HG03565 (cell line): ENCODE measurements around the gene C2orf68.
"Not testable (repeated sequence)": the region's sequence is repeated elsewhere in the genome, so short reads cannot be mapped to it uniquely, and the experiment has no call there.

Source experiments
- ATAC-seq: cut with Tn5 transposase; IDR thresholded peaks from one replicate; pipeline ENCODE4 v1.9.1; 2021; ENCODE audit warnings: mild to moderate bottlenecking, moderate library complexity; ENCODE audit not compliant: unreplicated experiment

Gene C2orf68

DNA sequence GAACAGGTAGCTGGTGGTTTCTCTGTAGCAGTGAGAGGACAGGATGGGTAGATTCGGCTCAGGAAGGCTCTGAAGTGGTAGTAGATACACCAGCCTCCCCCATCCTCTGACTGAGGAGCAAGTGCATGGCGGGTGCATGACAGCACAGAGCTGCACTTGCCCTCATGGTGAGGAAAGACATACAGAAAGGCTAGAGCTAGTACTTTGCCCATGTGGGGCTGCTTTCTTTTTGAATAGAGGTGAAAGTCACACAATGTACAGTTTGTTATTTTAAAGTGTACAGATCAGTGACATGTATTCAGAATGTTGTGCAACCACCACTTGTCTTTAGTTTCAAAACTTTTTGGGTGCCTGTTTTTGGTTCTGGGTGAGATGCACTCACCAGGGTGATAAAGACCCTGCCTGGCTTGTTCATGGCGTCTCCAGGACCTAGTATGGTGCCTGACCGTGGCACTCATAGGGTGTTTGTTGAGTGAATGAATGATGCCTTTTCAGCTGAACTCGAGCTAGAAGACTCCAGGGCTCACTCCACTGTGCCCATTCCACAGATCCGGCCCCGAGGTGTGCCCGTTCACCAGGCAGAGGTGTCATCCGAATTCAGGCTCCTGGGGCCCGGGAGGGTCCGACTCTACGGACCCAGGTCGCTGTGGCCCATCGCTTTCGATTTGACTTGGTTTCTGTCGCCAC, 28.1 kb downstream of the C2orf68 start:
- no peak for ATAC-seq

- ATAC-seq = no peak
These were observed 29.4 kb downstream of the C2orf68 start for GRCh38 chr2:85582492-85582891.

DNA sequence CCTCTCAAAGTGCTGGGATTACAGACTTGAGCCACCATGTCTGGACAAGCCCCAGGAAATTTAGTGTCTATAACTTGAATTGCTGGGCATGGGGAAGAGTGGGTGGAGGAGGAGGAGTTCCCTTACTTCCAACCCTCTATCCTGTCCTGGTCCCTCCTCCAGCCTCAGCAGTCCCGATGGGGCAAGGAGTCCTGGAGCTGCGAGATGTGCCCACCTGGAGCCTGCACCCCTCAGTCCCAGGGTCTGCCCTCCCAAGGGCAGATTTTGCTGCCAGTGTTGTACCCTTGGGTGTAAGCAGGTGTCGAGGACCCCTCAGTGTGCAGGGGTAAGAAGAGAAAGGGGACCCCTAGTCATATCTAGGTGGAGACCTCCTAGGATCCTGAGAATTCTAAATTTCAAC, 31.7 kb downstream of the C2orf68 start:
- no peak for ATAC-seq

GRCh38 chr2:85579266-85579935, 32.5 kb downstream of the C2orf68 start:
- no peak for ATAC-seq

- ATAC-seq = no peak
These were observed 33.4 kb downstream of the C2orf68 start for GRCh38 chr2:85578243-85579180.

DNA sequence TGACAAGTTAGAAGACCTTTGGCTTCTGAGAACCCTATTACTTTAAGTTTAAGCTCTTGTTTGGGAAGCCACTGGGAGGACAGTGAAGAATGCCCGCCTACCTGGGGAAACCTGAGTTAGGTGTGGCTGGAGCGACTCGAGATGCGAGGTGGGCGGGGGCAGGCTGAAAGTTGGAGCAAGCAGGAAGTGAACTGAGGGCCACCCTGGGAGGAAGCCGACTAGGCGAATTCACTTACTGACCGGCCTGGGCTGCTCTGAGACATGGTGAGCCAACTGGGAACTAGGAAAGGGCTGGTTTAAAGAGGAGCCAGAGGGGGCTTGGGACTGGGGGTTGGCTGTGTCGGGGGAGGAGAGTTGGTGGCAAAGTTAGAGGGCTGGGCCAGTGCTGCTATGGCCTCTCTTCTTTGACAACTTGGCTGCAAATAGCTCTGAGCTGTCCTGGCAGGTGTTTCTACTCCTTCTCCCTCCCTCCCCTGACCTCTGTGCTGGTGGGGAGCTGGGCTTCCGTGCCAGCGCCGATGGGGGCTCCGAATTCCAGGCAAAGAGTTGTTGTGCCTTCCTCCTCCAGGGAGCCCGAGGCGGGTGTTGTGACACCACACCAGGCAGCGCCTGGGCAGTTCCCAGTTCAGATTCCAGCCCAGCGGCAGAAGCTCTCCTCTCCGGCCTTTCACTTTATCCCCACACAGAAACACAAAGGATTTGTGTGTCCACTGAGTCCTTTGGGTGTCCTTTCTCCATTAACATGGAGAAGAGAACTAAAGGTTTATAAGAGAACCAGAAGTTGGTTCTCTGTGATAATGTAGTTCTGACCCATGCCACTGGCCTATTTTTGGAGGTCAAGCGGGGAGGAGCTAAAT, 34.3 kb downstream of the C2orf68 start, which contains the start of gene VAMP8:
Gene VAMP8 (plus strand): TSS at position 201 of the 857 bp plus-strand sequence. CDS start 61 bp downstream, at position 262.
- ATAC-seq = no peak

GRCh38 chr2:85577063-85577385, 34.8 kb downstream of the C2orf68 start:
- ATAC-seq = no peak

- ATAC-seq = no peak
These were observed 36.1 kb downstream of the C2orf68 start for GRCh38 chr2:85575739-85576138.

DNA sequence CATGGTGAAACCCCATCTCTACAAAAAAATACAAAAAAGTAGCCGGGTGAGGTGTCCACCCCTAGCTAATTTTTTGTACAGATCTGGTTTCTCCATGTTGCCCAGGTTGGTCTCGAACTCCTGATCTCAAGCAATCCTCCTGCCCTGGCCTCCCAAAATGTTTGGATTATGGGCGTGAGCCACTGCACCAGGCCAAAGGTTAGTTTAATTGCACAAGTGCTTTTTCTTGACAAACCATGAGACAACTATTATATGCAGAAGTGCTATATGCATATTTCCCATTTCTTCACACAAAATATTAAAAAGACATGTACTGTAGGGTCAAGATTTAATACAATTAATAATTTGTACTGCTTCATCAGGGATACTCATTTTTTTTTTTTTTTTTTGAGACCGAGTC, 45.6 kb downstream of the C2orf68 start:
- ATAC-seq = no peak

DNA sequence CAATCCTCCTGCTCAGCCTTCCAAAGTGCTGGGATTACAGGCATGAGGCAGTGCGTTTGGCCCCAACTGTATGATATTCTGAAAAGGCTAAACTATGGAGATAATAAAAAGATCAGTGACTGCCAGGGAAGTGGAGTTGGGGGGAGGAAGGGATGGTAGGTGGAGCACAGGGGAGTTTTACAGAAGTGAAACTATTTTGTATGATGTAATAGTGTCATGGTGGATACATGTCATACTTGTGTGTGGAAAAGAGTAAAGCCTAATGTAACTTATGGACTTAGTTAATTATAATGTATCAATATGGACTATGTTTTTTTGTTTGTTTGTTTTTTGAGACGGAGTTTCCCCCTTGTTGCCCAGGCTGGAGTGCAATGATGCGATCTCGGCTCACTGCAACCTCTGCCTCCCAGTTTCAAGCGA, 47.7 kb downstream of the C2orf68 start:
- ATAC-seq = no peak

- peak; percentile 89 for ATAC-seq
These were observed 50.3 kb downstream of the C2orf68 start, which contains the start of gene GGCX for GRCh38 chr2:85561280-85562212. TSS of gene GGCX (minus strand) at chr2:85561493. CDS start at chr2:85561428, 65 bp downstream.

DNA sequence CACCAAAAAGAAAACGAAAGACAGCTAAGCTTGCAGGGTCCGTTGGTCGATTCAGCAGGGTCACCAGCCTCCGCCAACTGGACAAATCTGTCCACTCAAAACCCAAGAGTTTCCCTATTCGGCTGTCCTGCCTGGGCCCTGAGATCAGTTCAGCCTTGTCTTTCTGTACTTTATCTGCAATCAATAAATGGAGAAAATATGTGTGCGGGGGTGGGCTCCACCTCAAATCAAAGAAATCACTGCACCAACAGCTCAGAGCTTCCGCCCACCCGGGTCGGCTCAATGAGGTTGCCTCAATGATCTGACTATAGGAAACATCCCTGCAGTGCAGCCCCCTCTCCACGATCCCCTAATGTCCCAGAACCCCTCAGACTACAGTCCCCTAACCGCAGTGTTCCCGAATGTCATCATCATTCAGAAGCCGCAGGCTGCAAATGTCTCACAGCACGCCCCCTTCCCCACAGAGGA, 51.0 kb downstream of the C2orf68 start:
- ATAC-seq = no peak

DNA sequence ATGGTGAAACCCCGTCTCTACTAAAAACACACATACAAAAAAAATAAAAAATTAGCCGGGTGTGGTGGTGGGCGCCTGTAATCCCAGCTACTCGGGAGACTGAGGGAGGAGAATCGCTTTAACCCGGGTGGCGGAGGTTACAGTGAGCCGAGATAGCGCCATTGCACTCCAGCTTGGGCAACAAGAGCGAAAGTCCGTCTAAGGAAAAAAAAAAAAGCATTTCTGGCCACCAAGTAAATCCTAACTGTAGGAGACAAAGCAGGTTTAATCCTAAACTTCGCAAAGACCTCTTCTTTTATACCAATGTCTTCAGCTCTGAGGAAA, 51.5 kb downstream of the C2orf68 start:
- ATAC-seq = not testable (repeated sequence)

DNA sequence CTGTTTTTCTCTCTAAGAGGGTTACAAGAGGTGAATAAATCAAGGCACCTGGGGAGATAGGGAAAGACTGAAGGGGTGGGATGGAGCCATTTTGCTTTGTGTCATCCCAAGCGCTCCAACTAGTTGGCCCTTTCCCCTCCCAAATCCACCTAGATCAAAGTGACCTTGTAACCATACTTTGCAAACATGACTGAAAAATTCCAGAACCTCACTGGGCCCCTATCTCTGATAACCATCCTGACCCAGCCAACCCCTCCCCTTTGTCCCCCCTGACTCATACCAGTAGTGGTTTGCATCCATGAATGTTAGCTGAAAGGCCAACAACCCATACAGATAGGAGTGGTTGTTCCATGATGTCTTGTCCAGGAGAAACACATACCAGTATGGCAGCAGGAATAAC, 53.7 kb downstream of the C2orf68 start:
- no peak for ATAC-seq

DNA sequence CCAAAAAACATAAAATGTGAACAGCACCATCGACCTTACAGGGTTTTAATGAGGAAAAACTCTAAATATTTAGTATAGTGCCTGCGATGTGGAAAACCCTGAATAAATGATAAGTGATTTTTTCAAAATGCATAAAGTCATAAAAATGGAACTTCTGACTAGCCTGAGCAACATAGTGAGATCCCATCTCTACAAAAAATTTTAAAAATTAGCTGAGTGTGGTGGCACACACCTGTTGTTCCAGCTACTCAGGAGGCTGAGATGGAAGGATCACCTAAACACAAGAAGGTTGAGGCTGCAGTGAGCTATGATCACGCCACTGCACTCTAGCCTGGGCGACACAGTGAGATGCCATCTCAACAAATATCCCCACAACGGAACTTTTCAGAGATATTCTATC, 54.7 kb downstream of the C2orf68 start:
- no peak for ATAC-seq
